DLD1 (cell line): ENCODE data around the gene PGLYRP4.
"Not testable (repeated sequence)": the region's sequence is repeated elsewhere in the genome, so short reads cannot be mapped to it uniquely, and the experiment has no call there.

Source experiments
- in situ Hi-C: cut with HindIII; loops from 2 replicates; pipeline ENCODE4 v1.10.0; 2017; ENCODE audit warnings: low sequenced_read_pairs

The PGLYRP4 gene

GRCh38 chr1:153357076-153357852, 8.6 kb upstream of the PGLYRP4 start:
- in situ Hi-C loops: loop anchor here (10.0 kb wide), 2 partner anchors 138 to 218 kb away; no protein-coding TSS in a partner anchor

- in situ Hi-C loops: loop anchor here (10.0 kb wide), 2 partner anchors 138 to 218 kb away; no protein-coding TSS in a partner anchor
Measured at GRCh38 chr1:153356392-153357075, 7.9 kb upstream of the PGLYRP4 start.

- in situ Hi-C loops: loop anchor here (10.0 kb wide), 2 partner anchors 139 to 219 kb away; no protein-coding TSS in a partner anchor
Measured at GRCh38 chr1:153355445-153356071, 6.9 kb upstream of the PGLYRP4 start.

- in situ Hi-C loops: loop anchor here (5.0 to 10.0 kb wide), 3 partner anchors 113 to 220 kb away; no protein-coding TSS in a partner anchor
Measured at GRCh38 chr1:153354515-153355193, 6.0 kb upstream of the PGLYRP4 start.

- in situ Hi-C loops: loop anchor here (5.0 to 10.0 kb wide), 3 partner anchors 114 to 221 kb away; no protein-coding TSS in a partner anchor
Measured at GRCh38 chr1:153353226-153353947, 4.7 kb upstream of the PGLYRP4 start.

- in situ Hi-C loops: loop anchor here (5.0 to 10.0 kb wide), 3 partner anchors 115 to 222 kb away; no protein-coding TSS in a partner anchor
Measured at GRCh38 chr1:153352523-153352922, 3.9 kb upstream of the PGLYRP4 start.

GRCh38 chr1:153350321-153350957, 1.8 kb upstream of the PGLYRP4 start:
- in situ Hi-C loops: loop anchor here (5.0 to 10.0 kb wide), 3 partner anchors 117 to 224 kb away; no protein-coding TSS in a partner anchor

- in situ Hi-C loops: loop anchor here (5.0 to 10.0 kb wide), 3 partner anchors 118 to 225 kb away; no protein-coding TSS in a partner anchor
Measured at GRCh38 chr1:153349363-153350320, 1.0 kb upstream of the PGLYRP4 start.

- in situ Hi-C loops: no loop called here
Measured at GRCh38 chr1:153347856-153348255, 785 bp downstream of the PGLYRP4 start.

- in situ Hi-C loops: not testable (repeated sequence)
Measured at GRCh38 chr1:153347049-153347448, 1.6 kb downstream of the PGLYRP4 start.

GRCh38 chr1:153346077-153346723, 2.4 kb downstream of the PGLYRP4 start:
- in situ Hi-C loops: no loop called here

- in situ Hi-C loops: no loop called here
Measured at GRCh38 chr1:153345187-153346076, 3.2 kb downstream of the PGLYRP4 start.

- in situ Hi-C loops: no loop called here
Measured at GRCh38 chr1:153344718-153345025, 4.0 kb downstream of the PGLYRP4 start.

- in situ Hi-C loops: no loop called here
Measured at GRCh38 chr1:153343811-153344717, 4.6 kb downstream of the PGLYRP4 start.

- in situ Hi-C loops: no loop called here
Measured at GRCh38 chr1:153343040-153343681, 5.5 kb downstream of the PGLYRP4 start.
